Sigmoid colon (tissue), 7 donors: ENCODE results near the gene TNFAIP8L3. TPM values are rescaled to one million over a fixed set of nuclear protein-coding genes. Genes with fewer than 3 reads are reported as not detected.

ENCODE experiments used
- DNase-seq: peaks from one replicate; pipeline ENCODE4 v3.0.0-alpha.2; 2019
- H3K27ac ChIP-seq, 4 donors: fragments of 200-600 bp; sonication (generic); one replicate each; pipeline ENCODE4 v1.5.1; 2016 to 2019; ENCODE audit warnings: mild to moderate bottlenecking in 1 of 4
- H3K27me3 ChIP-seq, 3 donors: fragments of 200-600 bp; sonication (generic); one replicate each; pipeline ENCODE4 v1.5.1; 2019; ENCODE audit warnings: mild to moderate bottlenecking in 1 of 3
- H3K36me3 ChIP-seq, 4 donors: fragments of 200-600 bp; sonication (generic); one replicate each; pipeline ENCODE4 v1.5.1; 2016 to 2019
- H3K4me1 ChIP-seq, 4 donors: fragments of 200-600 bp; sonication (generic); one replicate each; pipeline ENCODE4 v1.5.1; 2017 to 2019
- H3K4me3 ChIP-seq, 4 donors: fragments of 200-600 bp; sonication (generic); one replicate each; pipeline ENCODE4 v1.5.1; 2017 to 2019; ENCODE audit warnings: mild to moderate bottlenecking in 2 of 4, moderate library complexity in 1 of 4
- H3K9me3 ChIP-seq, 4 donors: fragments of 200-600 bp in 3 of 4; sonication (generic) in 3 of 4; one replicate each; pipeline versions ENCODE4 v1.5.1 to v1.6.1; 2013 to 2019
- EP300 ChIP-seq, 4 donors: sonication (generic); formaldehyde crosslinking; IDR thresholded peaks; one replicate each; pipeline ENCODE4 v1.6.1; 2017; ENCODE audit warnings: antibody characterized with exemption in 4 of 4
- POLR2A ChIP-seq, 2 donors: fragments of 450-650 bp; IDR thresholded peaks; one replicate each; pipeline ENCODE4 v1.6.1; 2016; ENCODE audit warnings: antibody characterized with exemption in 2 of 2, mild to moderate bottlenecking in 2 of 2, moderate library complexity in 2 of 2
- WGBS, 2 donors: extraction: QIAGEN DNeasy Blood & Tissue Kit; methylation state at CpG; one replicate each; pipeline ENCODE4 v1.1.7; 2013; 5-methylcytosine and 5-hydroxymethylcytosine counted together
- intact Hi-C: fragments of 100-400 bp; cut with DNase I; formaldehyde crosslinking; loops from one replicate; pipeline ENCODE4 v1.15.1; 2023
- polyA plus RNA-seq, 3 donors: library from polyadenylated mRNA; stranded (reverse); fragments of 200-250 nt; gene quantifications; one replicate each; pipeline ENCODE4 v1.2.3, GENCODE V29; 2013
- total RNA-seq, 4 donors: library from RNA; depleted of rRNA; stranded (reverse); fragments of >200 nt; gene quantifications; one replicate each; pipeline ENCODE4 v1.1.0, GENCODE V29; 2016
- TF ChIP-seq, protein P1 (sequence below), 4 experiments: fragments of 450-650 bp in 3 of 4; fragments of 200-600 bp in 1 of 4; IDR thresholded peaks; one replicate each; pipeline ENCODE4 v1.5.1; 2016 to 2019; ENCODE audit warnings: antibody characterized with exemption in 4 of 4, mild to moderate bottlenecking in 3 of 4, moderate library complexity in 2 of 4
- donor health status: healthy with polysubstance abuse.
- donor health status: Bipolar disorder and iron deficiency.
- donor health status: healthy.

TNFAIP8L3 gene
- total and polyA plus RNA-seq, 7 donors: 6.1 to 13.5 (median 9.2) TPM

DNA sequence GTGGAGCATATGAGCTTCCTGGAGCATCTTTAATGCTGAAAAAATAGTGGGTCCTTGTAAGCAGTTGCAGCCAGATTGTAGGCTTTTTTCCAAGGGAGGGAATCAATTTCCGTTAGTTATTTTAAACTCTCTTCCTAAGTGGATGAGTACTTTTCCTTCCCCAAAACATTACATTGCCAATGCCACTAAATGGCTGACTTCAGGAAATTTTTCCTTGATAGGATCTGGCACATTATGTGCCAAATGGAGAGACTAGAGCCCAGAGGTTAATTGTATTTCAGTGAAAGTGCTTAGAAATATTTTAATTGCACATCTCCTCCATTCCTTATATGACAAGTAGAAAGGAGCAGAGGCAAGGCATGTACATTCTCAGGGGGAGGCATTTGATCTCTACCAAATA lies 83.5 kb downstream of the TNFAIP8L3 start:
- intact Hi-C loops: no loop called here
- H3K4me1 ChIP-seq: no peaks in the 10 kb centered on the region
- WGBS, 2 donors: 67 to 82% methylated on average over 1 of the region's 1 CpG

DNA sequence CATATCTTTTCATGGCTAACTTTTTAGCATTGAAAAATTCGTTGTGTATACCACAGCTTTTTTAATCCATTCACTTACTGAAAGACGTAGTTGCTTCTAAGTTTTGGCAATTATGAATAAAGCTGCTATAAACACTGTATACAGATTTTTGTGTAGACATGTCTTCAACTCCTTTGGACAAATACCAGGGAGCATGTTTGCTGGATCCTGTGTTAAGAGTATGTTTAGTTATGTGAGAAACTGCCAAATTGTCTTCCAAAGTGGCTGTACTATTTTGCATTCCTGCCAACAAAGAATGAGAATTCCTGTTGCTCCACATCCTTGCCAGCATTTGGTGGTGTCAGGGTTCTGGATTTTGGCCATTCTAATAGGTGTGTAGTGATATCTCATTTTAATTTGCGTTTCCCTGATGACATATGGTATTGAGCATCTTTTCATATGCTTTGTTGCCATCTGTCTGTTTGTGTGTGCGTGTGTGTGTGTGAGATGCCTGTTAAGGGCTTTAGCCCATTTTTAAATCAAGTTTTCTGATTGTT lies 87.5 kb downstream of the TNFAIP8L3 start:
- 89 to 95% methylated on average over 4 of the region's 4 CpGs for WGBS, 2 donors

More for the DNA sequence above, 83.5 kb downstream of the TNFAIP8L3 start:
- Histone ChIP-seq H3K4me3 (no peak overlapping the region), H3K27me3 (no peaks in the 10 kb centered on the region), H3K9me3 (no peaks in the 10 kb centered on the region), H3K27ac (no peak overlapping the region), H3K36me3 (no peaks in the 10 kb centered on the region)
- TF ChIP-seq POLR2A (IDR thresholded peaks at IDR 0.05) (no peak), EP300 (IDR thresholded peaks at IDR 0.05) (no peak)
- TF ChIP-seq, protein P1, sequence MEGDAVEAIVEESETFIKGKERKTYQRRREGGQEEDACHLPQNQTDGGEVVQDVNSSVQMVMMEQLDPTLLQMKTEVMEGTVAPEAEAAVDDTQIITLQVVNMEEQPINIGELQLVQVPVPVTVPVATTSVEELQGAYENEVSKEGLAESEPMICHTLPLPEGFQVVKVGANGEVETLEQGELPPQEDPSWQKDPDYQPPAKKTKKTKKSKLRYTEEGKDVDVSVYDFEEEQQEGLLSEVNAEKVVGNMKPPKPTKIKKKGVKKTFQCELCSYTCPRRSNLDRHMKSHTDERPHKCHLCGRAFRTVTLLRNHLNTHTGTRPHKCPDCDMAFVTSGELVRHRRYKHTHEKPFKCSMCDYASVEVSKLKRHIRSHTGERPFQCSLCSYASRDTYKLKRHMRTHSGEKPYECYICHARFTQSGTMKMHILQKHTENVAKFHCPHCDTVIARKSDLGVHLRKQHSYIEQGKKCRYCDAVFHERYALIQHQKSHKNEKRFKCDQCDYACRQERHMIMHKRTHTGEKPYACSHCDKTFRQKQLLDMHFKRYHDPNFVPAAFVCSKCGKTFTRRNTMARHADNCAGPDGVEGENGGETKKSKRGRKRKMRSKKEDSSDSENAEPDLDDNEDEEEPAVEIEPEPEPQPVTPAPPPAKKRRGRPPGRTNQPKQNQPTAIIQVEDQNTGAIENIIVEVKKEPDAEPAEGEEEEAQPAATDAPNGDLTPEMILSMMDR (IDR thresholded peaks at IDR 0.05): no peak
- no peak for DNase-seq

More for the DNA sequence above, 87.5 kb downstream of the TNFAIP8L3 start:
- Histone ChIP-seq H3K9me3 (no peaks in the 10 kb centered on the region), H3K4me3 (no peak overlapping the region), H3K27ac (no peak overlapping the region), H3K27me3 (no peaks in the 10 kb centered on the region), H3K4me1 (no peaks in the 10 kb centered on the region), H3K36me3 (peaks cover 0 to 27% (median 3%) of the 10 kb centered on the region in 4 donors)
- DNase-seq: no peak
- TF ChIP-seq, protein P1 (IDR thresholded peaks at IDR 0.05): no peak
- intact Hi-C loops: no loop called here

Other genes with a start within 250 kb of the TNFAIP8L3 start
- gene AP4E1, start 186.2 kb downstream of the TNFAIP8L3 start, total RNA-seq: 1 to 10 TPM; 7.3 to 8.3 (median 8.0) TPM
- gene AP4E1, start 186.2 kb downstream of the TNFAIP8L3 start, polyA plus RNA-seq: 1 to 10 TPM; 2.4 to 4.8 (median 3.2) TPM
- under 1 TPM in 2 of 4 donors, not detected in 2; 0.41 to 0.71 TPM for gene CYP19A1, start 243.7 kb upstream of the TNFAIP8L3 start, total RNA-seq
- under 1 TPM in 1 of 3 donors, not detected in 2; 0.10 TPM for gene CYP19A1, start 243.7 kb upstream of the TNFAIP8L3 start, polyA plus RNA-seq
- 1 to 10 TPM; 1.2 to 5.5 (median 3.2) TPM for gene GLDN, start 246.7 kb upstream of the TNFAIP8L3 start, total RNA-seq
- gene GLDN, start 246.7 kb upstream of the TNFAIP8L3 start, polyA plus RNA-seq: 1 to 10 TPM in 1 of 3 donors, under 1 TPM in 1, not detected in 1; 0.46 to 1.2 TPM